Right kidney (tissue), 1 donor: ENCODE data around the gene REN.

Experiments used
- DNase-seq: peaks from one replicate; pipeline ENCODE4 v3.0.0-alpha.2; 2016

The REN gene

GRCh38 chr1:204154568-204155255 lies 11.4 kb downstream of the REN start:
- DNase-seq, result no peak

DNA sequence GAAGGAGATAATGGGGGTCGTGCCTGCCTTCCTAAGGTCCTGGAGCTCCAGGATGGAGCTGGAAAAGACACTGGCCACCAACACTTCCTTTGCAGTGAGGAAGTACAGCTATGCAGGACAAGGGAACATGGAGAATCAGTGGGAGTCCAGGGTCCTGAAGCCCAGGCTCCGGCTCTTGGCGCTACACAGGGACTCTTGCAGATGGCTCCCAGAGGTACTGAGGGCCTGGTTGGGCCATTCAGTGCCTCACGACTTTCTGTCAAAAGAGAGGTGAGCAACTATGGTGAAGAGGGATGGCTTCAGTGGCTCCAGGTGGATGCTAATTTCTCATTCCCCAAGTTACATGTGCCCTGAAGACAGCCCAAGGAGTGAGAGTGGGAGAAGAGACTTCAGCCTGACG lies 12.5 kb downstream of the REN start:
- DNase-seq, result no peak

DNA sequence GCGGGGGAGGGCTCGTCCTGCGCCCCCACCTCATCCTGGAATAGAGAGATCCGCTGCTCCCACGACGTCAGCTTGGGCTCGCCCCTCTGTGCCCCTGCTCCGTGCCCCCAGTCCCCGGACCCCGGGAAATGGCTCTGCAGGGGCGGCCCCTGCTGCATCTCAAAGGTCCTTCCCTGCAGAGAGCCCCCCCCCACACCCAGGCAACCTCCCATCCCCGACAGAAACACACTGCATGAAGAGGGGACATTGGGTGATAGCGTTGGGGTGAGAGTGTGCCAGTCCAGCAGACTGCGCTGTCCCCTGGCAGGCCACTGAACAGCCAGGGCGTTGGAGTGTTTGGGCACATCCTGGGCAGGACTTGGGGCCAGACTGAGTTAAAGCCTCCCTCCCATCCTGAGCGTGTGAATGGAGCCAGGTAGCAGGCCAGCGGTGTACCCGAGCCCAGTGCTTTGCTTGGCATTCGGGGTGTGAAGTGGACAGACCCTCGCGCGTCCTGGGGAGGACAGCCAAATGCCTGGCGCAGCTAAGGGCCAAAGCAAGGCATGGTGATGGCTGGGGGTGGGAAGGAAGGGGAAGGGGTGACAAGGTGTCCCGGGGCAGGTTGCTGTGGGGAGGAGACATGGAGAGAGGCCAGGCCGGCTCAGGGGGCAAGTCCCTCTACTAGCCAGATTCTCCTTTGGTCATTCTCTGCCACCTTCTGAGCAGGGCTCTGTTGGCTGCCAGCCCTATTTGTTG lies 13.7 kb downstream of the REN start:
- DNase-seq, result peak; percentile 61

- peak; percentile 87 for DNase-seq
Observed at GRCh38 chr1:204151552-204152309, 14.4 kb downstream of the REN start, which contains the start of gene ETNK2. TSS of gene ETNK2 (minus strand) at chr1:204152044. CDS start at chr1:204151852, 192 bp downstream.

DNA sequence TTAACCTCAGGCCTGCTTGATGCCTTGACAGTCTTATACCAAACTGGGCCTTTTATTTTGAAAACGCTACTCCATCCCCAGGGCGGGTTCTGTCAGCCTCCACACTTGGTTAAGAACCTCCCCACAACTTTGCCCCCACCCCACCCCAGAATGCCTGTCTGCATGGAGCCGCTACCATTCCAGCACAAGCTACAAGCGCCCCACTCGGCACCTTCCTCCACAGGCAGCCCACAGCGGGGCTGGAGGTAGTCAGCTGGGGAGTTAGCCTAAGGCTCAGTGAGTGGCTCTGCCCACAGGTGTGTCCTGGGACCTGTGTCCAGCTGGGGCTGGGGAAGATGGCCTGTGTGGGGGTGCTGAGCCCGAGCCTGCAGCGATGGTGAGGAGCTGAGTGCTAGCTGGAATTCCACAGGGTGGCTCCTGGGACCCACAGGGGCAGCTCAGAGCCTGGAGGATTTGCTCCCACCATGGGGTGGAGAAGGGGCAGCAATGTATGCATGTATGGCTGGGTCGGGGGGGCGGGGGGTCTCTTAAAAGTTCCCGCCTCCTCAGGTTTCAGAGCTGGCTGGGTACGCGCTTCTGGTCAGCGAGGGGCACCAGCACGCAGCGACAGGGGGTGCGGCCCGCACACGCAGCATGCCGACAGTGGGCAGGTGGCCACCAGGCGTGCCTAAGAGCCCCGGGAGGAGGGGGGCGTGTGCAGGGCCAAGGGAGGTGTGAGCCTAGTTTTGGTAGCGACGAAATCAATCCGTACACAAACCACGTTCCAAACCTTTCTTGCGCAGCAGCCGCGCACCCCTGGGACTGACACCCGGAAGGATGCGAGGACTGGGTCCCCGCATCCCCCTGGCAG lies 15.2 kb downstream of the REN start:
- DNase-seq, result peak; percentile 57

DNA sequence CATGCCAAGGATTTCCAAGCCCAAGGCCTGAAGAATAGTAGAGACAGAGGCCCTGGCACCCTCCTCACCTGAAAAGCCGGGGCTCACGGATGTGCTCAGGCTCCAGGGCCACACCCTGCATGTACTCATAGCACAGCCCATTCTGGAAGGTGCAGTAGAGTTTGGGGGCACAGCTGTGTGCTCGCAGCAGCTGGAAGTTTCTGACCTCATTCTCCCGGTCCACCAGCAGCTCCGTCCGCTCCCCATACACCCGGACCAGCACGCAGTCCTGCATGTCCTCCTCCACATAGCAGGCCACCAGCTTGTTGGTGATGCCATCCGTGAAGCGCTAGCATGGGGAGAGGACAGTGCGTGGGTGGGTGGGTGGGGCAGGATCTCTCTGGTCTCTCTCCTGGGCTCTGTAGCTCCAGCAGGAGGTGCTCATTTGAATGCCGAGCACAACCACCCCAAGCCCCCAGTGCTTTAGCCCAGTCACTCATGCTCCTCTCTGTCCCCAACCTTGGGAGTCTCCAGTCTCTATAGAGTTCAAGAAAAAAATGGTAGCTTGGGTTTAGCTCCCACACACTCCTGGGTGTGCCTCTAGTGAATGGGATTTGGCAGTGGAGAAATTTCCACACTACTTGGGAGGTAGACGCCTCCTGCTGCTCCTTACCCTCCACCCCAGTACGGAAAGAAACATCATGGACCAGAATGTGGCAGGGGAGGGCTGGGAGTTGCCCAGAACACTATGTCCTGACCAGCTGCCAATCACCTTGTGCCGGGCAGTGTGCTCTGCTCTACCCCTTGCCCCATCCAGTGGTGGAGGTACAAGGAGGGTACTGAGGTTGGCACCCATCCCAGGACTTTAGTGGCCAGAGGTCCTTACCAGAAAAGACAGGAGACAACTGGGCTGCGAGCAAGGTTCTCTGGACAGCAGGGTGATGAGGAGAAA lies 16.2 kb downstream of the REN start:
- no peak for DNase-seq

DNA sequence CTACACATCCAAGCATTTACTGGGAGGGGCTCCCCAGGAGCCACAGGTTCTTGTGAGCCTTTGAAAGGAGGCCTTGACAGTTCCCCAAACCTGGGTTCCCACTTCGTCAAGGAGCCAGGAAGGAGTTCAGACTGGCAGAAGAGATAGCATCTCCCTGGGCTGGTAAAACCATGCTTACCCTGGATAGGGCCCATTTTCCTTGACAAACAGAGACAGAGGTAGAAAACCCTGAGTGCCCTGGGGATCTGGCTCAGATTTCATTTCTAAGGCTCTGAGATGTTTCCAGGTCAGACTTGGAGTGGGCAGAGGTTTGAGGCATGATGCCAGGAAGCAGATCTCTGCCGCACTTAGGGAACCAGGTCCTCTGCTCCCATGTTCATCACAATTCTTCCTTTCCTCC lies 17.0 kb downstream of the REN start:
- DNase-seq, result no peak

DNA sequence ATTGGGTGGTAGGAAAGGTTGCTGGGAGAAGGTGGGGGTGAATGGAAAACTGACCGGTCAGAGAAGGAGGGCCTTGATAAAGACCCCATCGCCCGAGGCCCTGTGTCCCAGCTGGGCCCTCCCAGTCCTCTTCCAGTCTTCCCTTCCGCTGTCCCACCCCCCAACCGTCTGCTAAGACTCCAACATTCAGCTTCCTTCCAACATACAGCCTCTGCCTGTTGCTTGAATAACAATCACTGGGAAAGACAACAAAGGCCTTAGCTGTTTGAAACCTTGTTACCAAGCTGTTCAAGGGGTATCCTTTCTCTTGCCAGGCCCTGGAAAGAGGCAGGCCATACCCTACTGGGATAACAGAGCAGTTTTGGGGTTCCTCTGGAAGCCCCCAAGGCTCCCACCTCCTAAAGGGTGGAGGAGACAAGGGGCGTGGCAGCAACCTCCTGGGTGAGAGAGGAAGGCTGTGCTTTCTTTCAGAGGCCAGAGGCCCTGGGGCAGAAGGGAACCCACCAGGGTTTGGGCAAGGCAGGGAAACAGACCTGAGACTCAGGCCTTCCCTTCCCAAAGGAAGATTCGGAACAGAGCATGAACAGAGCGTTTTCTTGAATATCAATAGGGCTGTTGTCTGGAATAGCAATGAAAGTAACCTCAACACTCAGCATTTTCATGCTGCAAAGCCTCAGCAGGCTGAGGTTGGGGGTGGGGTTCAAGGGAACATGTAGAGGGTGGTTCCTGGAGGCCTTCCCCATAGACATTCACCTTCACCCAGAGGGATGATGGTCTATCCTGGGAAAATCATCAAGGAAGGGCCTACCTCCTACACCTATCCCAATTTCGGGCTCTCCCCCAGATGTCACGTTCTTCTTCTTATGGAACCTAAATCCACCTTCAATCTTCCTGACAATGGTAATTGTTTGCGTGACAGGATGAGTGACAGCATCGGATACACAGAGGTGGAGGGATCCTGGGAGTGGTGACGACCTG lies 18.4 kb downstream of the REN start:
- no peak for DNase-seq

- DNase-seq, result no peak
Observed at GRCh38 chr1:204146965-204147364, 19.2 kb downstream of the REN start.

- DNase-seq, result no peak
Observed at GRCh38 chr1:204146309-204146708, 19.8 kb downstream of the REN start.

DNA sequence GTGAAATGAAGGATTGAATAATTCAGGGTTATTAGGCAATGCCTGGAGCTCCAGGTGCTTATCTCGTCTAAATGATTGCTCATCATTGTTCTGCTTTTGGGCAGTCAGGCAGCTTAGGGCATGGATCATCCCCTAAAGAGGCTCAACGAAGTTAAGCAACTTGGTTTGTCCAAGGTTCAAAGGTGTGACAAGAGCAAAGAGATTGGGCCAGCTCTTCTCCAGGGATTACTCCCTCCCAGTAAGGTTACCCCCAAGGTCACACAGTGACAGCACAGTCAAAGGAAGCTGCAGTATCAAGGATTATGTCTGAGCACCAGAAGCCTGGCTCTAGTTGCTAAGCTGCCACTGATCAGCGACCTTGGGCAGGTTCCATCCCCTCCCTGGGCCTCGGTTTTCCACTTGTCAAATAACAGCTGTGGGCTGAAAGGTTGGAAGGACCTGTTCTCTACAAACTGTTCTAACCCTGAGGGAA lies 21.1 kb downstream of the REN start:
- no peak for DNase-seq

- no peak for DNase-seq
Observed at GRCh38 chr1:204143276-204144041, 22.7 kb downstream of the REN start.

- no peak for DNase-seq
Observed at GRCh38 chr1:204142032-204142974, 23.8 kb downstream of the REN start.

GRCh38 chr1:204141131-204141530 lies 25.0 kb downstream of the REN start:
- DNase-seq, result no peak

DNA sequence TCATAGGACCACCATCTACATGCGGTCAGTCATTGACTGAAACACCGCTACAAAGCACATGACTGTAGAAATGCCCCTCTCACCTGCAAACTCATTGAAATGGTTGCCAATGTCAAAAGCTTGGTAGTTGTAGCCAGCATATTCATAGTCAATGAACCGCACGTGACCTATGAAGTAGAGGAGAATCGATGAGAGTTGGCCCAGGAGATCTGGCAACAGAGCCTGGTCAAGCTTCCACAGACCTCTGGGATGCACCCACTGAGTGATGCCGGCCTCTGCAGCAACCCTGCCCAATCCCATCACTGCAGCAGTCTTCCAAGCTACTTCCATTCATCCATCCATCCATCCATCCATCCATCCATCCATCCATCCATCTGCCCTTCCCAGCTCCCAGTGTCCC lies 26.2 kb downstream of the REN start:
- DNase-seq, result no peak

DNA sequence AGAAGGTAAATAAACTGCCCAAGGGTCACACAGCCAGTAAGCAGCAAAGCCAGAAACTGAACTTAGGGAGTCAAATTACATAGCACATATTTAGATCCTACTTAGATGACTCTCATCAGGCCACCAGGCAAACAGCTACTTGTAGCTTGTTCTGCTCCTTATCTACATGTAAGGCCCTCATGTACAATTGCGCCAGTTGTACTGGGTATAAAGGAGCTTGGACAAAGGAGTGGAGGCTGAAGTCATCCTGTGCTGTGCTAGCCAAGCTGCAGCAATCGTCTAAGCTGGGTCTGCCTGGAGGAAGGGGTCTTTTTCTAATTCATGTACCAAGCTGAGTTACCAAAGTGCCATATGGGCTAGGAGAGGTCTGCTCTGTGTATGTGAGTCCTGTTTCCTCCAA lies 27.0 kb downstream of the REN start:
- DNase-seq, result no peak

GRCh38 chr1:204136814-204137213 lies 29.3 kb downstream of the REN start:
- no peak for DNase-seq

- DNase-seq, result no peak
Observed at GRCh38 chr1:204134103-204134502, 32.0 kb downstream of the REN start.
